GM23338 (cell line): Measurements from ENCODE around the gene CNNM1.

Experiments used
- CREB1 ChIP-seq: fragments of 250-450 bp; sonication (Bioruptor Pico); IDR thresholded peaks from 2 replicates; pipeline ENCODE4 v1.5.0; 2020; ENCODE audit warnings: low read depth, mild to moderate bottlenecking, moderate library complexity
- CTCF ChIP-seq, 2 experiments: fragments of 200-600 bp in 1 of 2; sonication (generic) in 1 of 2; conservative IDR thresholded peaks; 2 replicates each; pipeline versions ENCODE4 v1.5.1 to v1.6.1; 2016 to 2017; ENCODE audit warnings: antibody characterized with exemption in 2 of 2, low read depth in 2 of 2, mild to moderate bottlenecking in 2 of 2, moderate library complexity in 1 of 2
- EZH2 ChIP-seq: fragments of 200-600 bp; sonication (generic); IDR thresholded peaks from one replicate; pipeline ENCODE4 v1.8.0; 2017; ENCODE audit warnings: antibody characterized with exemption, mild to moderate bottlenecking, low read depth; ENCODE audit not compliant: unreplicated experiment

GRCh38 chr10:99421233-99421739, 92.1 kb downstream of the CNNM1 start:
- TF ChIP-seq CREB1 (CRISPR knock-in tag) (no peak), CTCF (conservative IDR thresholded peaks at IDR 0.05; ENCODE audit: low read depth in 2 of 2) (no peak), EZH2 (no peak)
